GM19455 (cell line): Measurements from ENCODE around the gene PAQR8.
"Not testable (repeated sequence)": the region's sequence is repeated elsewhere in the genome, so short reads cannot be mapped to it uniquely, and the experiment has no call there.

Source experiments
- ATAC-seq: cut with Tn5 transposase; IDR thresholded peaks from one replicate; pipeline ENCODE4 v1.9.1; 2021; ENCODE audit not compliant: unreplicated experiment

PAQR8 gene

GRCh38 chr6:52375780-52376556, 14.0 kb downstream of the PAQR8 start:
- no peak for ATAC-seq

- ATAC-seq = no peak
These were observed 14.8 kb downstream of the PAQR8 start for GRCh38 chr6:52376763-52377162.

- ATAC-seq = peak; percentile 58
These were observed 15.7 kb downstream of the PAQR8 start for GRCh38 chr6:52377538-52378221.

DNA sequence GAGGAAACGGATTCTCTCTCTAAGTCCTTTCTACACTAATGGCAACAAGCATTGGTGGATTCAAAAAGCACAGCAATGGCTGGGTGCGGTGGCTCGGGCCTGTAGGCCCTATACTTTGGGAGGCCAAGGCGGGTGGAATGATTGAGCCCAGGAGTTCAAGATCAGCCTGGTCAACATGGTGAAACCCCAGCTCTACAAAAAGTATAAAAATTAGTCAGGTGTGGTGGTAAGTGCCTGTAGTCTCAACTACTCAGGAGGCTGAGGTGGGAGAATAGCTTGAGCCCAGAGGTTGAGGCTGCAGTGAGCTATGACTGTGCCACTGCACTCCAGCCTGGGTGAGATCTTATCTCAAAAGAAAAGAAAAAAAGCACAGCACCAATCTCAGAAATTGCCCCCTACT, 19.3 kb downstream of the PAQR8 start:
- no peak for ATAC-seq

- no peak for ATAC-seq
These were observed 22.3 kb downstream of the PAQR8 start for GRCh38 chr6:52384145-52384766.

DNA sequence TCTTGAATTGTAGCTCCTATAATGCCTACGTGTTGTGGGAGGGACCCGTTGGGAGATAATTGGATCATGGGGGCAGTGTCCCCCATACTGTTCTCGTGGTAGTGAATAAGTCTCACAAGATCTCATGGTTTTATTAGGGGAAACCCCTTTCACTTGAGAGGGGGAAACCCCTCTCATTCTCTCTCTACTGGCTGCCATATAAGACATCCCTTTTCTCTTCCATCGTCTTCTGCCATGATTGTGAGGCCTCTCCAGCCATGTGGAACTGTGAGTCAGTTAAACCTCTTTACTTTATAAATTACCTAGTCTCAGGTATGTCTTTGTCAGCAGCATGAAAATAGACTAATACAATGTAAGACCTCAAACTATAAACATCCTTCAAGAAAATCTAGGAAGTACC, 23.1 kb downstream of the PAQR8 start:
- no peak for ATAC-seq

DNA sequence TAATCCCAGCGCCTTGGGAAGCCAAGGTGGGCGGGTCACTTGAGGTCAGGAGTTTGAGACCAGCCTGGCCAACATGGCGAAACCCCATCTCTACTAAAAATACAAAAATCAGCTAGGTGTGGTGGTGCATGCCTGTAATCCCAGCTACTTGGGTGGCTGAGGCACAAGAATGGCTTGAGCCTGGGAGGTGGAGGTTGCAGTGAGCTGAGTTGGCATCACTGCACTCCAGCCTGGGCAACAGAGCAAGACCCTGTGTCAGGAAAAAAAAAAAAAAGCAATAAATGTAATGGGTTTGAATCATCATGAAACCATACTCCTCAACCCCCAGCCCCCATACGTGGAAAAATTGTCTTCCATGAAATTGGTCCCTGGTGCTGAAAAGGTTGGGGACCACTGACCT, 26.2 kb downstream of the PAQR8 start:
- not testable (repeated sequence) for ATAC-seq

DNA sequence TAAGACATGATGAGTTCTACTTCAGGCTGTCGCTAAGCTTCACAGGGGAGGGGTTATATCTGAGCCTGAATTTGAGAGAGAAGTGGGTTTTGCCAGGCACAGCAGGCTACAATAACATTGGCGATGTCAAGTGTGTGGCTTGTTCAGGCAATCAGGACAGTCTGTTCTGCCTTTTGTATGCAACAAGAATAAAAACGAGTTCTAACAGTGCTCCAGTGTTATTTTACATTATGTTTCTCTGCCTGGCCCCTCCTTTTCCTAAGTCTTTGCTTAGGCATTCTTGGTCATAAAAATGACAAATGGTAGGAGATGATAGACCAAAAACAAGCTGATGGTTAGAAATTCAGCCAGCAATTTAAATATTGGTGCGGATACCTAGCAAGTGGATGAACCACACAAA, 26.8 kb downstream of the PAQR8 start:
- no peak for ATAC-seq

DNA sequence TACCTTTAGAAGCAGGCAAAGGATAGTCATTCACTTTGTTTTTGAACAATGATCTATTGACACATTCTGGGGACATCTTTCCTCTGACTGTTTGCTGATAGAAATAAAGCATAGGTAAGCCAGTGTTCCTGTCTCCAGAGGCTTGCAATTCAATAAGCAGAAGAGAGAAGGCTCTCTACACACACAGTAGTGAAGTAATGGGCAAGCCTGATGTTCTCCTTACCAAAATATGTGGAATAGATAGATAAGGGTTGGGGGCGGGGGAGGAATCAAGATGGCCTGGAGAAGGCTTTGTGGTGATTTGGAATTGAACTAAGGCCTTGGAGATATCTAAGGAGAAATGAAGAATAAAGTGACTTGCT, 27.3 kb downstream of the PAQR8 start:
- ATAC-seq = no peak

- peak; percentile 57 for ATAC-seq
These were observed 27.8 kb downstream of the PAQR8 start for GRCh38 chr6:52389626-52390360.

DNA sequence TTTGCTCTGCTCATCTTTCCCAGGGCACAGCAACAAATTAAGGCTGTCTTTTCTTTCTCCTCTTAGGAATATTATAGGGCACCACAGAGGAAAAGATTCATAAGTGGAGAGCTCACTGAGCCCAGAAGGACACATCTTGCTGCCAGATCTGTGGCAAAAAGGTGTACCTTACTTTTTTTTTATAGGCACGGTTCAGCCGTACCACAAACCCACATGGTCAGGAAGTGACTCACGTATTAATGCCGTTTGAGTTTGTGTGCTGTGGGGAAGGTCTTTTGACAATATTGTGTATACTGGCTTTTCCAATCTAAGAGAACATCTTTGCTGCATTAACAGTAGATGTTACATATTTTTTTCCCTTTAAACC, 28.4 kb downstream of the PAQR8 start:
- peak; percentile 38 for ATAC-seq

GRCh38 chr6:52391599-52391998, 29.6 kb downstream of the PAQR8 start:
- no peak for ATAC-seq

DNA sequence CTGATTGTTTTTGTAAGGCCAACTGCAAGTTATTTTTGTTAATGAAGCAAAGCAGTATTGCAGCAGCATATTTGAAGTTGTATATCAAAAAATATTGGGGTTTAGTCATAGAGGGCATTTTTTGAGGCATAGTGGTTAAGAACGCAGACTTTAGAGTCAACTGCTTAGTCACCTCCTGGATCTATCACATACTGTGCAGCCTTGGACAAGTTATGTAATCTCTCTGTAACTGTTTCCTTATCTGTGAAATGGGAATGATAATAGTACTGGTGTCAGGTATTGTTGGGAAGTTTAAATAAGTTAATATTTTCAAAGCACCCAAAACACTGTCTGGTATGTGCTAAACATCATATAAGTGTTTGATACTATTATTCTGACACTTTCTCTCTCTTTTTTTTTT, 31.0 kb downstream of the PAQR8 start:
- no peak for ATAC-seq

DNA sequence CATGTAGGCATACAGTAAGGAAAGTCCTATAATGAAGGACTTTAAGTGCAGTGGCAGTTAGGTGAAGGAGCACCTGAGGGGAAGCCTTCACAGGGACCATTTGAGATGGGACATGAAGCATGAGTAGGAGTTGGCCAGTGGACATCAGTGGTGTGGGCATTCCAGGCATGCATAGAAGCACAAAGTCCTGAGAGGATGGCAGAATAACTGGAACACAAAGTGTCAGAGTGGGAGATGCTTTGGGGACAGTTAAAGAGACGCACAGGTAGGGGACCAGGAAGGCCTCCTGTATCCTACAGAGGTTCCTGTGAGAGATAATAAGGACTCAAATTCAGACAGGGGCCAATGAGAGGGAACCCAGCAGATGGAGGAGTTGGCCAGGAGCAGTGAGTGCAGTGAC, 31.8 kb downstream of the PAQR8 start:
- ATAC-seq = no peak

- peak; percentile 56 for ATAC-seq
These were observed 32.3 kb downstream of the PAQR8 start for GRCh38 chr6:52394251-52394666.

- ATAC-seq = no peak
These were observed 34.0 kb downstream of the PAQR8 start for GRCh38 chr6:52395969-52396368.

DNA sequence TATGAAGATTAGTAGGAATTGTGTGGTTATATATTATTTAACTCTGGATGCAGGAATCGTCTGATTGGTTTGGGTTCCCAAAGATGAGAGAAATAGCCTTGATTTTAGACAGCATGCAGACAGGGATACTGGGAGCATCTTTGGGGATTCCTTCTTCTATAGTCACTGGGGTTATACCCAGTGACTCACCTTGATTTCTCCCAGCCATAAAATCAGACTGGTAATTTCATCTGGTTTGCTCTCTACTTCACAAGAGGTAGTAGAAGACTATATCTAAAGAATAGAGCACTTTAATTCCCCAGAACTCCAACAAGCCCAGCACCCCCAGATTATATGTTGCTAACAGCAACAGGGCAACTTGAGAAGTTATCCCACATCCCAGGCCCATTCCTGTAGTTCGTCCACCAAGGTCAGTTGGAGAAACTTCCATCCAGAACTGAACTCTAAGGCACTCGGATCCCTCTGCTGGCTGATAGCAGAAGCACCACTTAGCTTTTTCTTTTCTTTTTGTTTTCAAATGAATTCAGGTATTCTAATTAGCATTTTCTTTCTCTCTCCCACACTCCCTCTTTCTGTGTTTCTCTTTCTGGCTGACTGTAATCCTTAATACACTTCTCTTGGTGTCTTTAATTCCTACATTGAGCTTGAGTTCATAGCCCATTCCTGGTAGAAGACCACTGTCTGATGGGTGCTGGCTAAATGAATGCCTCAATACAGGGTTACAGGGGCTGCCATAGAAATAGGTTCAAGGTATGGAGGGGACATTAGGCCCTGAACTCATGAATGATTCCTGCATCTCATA, 37.8 kb downstream of the PAQR8 start:
- ATAC-seq = no peak

- ATAC-seq = no peak
These were observed 38.5 kb downstream of the PAQR8 start for GRCh38 chr6:52400313-52401041.

DNA sequence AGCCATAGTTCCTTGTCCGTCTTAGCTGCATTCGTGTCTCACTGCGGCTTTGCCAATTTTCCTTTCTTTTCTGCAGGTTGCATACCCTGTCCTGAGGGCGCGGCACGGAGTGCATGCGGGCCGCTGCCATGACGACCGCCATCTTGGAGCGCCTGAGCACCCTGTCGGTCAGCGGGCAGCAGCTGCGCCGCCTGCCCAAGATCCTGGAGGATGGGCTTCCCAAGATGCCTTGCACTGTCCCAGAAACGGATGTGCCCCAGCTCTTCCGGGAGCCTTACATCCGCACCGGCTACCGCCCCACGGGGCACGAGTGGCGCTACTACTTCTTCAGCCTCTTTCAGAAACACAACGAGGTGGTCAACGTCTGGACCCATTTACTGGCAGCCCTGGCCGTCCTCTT, 41.1 kb downstream of the PAQR8 start:
- ATAC-seq = no peak

DNA sequence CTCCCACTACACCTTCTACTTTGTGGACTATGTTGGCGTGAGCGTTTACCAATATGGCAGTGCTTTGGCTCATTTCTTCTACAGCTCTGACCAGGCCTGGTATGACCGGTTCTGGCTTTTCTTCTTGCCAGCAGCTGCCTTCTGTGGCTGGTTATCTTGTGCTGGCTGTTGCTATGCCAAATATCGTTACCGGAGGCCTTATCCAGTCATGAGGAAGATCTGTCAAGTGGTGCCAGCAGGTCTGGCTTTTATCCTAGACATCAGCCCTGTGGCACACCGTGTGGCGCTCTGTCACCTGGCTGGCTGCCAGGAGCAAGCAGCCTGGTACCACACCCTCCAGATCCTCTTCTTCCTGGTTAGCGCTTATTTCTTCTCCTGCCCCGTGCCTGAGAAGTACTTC, 41.7 kb downstream of the PAQR8 start:
- ATAC-seq = no peak
